Hematopoietic multipotent progenitor cell treated with erythropoietin and hydrocortisone succinate and interleukin-3 and kit ligand, for 6 days (in vitro differentiated cells): ENCODE measurements around the gene WRAP73.

Source experiments
- DNase-seq: peaks from one replicate; pipeline ENCODE4 v3.0.0-alpha.2; 2015

The WRAP73 gene

DNA sequence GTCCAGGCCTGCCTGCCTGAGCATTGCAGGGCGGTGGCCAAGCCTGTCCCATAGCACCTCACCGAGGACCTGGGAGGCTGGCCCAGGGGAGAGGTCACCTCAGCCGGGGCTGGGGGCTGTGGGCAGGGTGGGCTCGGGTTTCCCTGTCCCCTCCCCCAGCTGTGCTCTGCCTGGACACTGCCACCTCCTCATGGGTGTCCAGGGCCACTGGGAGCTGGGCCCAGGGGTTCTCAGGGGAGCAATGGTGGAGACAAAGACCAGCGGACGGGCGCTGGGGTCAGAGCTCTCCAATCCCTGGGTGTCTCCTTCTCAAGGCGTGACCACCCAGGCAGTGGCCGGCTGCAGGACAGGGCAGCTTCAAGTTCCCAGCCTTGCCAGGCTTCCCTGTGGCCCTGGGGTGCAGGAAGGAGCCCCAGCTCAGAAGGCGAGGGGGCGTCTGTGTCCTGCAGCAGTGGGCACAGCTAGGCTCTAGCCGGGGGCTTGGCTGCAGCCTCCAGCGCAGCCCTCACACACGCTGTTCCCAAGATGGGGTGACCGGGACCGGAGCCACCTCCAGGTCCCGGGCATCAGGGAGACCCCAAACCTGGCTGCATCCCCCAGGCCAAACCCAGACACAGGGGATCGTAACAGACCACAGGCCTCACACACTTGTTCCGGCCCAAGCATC lies 31.5 kb upstream of the WRAP73 start:
- DNase-seq = no peak

- DNase-seq = no peak
Measured at GRCh38 chr1:3680488-3681230, 30.8 kb upstream of the WRAP73 start.

- no peak for DNase-seq
Measured at GRCh38 chr1:3679799-3680453, 30.0 kb upstream of the WRAP73 start.

GRCh38 chr1:3679098-3679555 lies 29.2 kb upstream of the WRAP73 start:
- peak; percentile 21 for DNase-seq

- no peak for DNase-seq
Measured at GRCh38 chr1:3678361-3679097, 28.6 kb upstream of the WRAP73 start.

- peak; percentile 46 for DNase-seq
Measured at GRCh38 chr1:3677484-3677883, 27.6 kb upstream of the WRAP73 start.

DNA sequence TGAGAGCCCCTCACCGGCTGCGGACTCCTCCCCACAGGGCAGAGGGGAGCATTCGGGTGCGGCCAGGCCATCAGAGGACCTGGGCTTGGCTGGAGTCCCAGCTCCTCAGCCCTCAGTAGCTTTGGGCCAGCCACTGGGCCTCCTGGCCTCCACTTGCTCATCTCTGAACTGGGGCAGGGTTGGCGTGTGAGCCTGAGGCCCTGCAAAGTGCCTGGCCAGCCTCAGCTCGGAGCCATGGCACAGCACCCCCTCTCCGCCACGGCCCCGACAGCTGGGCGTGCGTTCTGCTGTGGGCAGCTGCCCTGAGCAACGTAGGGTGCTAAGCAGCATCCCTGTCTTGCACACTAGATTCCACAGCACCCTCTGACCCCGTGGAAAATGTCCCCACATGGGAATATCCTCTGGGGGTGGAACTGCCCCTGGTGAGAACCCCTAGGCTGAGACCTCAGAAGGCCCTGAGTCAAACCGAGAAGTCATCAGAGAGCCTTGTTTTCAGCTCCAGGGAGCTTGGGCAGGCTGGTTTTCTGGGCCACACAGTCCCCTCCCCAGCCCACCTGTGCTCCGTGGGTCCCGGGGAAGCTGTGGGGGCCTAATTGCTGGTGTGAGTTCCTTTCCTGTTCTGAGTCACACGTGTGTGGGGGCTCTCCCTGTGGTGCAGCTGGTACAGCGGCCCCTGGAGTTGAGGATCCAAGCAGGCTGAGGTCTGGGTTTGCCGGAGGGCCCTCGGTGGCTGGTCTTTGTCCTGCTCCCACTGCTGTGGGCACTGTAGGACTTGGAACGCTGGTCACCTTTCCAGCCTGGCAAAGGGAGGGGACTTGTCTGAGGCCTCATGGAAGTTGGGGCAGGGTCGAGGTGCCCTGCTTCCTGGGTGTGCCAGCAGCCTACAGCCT lies 26.9 kb upstream of the WRAP73 start:
- peak; percentile 20 for DNase-seq

- no peak for DNase-seq
Measured at GRCh38 chr1:3675436-3675835, 25.5 kb upstream of the WRAP73 start.

DNA sequence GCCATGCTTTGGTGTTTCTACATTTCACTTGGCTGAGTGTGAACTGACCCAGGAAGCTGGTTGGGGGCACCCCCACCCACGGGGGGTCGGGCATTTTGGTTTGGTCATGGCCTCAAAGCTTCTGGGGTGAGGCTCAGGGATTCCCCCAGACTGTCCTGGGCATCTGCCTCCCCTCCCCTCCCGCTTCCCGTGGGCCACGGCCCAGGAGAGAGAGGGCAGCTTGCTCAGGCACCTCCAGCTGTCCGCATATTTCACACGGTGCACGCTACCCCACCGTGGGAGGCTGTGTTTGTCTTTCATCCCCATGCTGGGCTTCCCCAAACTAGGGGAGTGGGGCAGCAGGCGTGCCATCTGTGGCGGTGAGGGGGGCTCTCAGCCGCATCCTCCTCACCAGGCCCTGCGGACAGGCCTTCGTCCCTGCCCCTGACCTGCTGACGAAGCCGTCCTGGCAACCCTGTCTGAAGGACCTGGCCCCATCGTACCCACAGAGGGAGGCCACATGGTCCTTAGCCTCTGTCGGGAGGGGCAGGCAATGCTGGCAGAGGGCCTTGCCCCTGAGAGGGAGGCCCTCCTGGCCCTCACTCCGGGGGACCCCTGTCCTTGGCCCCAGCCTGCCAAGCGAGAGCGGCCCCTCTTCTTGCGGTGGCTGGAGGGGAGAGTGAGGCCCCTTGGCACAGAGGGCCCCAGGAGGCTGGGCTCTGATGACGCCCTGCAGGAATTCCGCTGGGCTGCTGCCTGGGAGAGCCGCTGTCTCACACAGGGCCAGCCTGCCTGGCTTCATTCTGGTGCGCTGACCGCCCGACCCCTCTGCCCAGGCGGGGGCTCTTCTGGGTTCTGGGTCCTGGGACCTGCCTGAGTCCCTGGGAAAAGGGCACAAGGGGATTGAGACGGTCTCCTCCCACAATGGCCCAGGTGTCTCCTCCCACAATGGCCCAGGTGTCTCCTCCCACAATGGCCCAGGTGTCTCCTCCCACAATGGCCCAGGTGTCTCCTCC lies 24.5 kb upstream of the WRAP73 start:
- DNase-seq = no peak

DNA sequence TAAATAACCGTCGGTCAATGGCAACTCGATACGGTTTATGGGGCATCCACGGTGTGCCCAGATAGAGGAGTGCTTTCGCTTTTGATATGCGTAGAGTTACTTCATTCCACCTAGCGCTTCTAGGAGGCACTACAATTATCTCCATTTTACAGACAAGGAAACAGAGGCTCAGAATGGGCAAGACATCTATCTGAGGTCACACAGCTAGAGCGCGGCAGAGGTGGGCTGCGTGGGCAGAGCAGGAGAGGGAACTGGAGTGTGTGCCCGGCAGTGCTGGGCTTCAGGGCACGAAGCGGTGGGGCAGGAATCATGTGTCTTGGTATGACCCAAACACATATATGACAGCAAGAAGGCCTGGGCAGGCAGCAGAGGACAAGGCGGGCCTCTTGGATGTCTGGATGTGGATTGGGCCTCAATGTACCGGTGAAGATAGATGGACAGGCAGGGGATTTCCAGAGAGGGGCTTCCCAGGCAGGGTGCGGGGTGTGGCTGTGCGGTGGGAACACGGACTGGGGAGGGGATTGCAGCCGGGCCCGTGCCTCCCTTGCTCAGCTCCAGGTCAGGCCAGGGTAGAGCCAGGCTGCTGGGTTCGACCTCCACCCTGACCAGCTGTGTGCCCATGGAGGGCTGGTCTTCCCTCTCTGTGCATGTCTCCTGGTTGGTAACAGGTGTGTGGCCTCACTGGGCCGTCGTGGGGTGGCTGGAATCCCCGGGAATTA lies 23.6 kb upstream of the WRAP73 start:
- DNase-seq = no peak

DNA sequence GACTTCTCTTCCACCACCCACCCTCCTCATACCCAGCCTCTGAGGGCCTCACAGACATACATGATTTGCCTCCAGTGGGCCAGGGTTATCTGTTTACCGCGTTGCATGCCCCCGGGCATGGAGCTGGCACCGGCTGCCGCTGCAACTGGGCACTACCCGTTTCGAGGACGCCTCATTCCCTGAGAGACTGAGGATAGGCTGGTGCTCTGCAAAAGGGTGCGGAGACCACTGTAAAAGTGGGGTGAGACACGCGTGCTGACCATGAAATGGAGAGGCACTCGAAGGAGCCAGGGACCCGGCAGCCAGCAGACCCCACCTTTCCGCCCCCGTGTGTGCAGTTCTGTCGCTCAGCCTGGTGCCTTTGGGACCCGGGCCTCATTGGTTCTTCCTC lies 23.1 kb upstream of the WRAP73 start:
- DNase-seq = no peak

GRCh38 chr1:3672231-3672970 lies 22.5 kb upstream of the WRAP73 start:
- no peak for DNase-seq

DNA sequence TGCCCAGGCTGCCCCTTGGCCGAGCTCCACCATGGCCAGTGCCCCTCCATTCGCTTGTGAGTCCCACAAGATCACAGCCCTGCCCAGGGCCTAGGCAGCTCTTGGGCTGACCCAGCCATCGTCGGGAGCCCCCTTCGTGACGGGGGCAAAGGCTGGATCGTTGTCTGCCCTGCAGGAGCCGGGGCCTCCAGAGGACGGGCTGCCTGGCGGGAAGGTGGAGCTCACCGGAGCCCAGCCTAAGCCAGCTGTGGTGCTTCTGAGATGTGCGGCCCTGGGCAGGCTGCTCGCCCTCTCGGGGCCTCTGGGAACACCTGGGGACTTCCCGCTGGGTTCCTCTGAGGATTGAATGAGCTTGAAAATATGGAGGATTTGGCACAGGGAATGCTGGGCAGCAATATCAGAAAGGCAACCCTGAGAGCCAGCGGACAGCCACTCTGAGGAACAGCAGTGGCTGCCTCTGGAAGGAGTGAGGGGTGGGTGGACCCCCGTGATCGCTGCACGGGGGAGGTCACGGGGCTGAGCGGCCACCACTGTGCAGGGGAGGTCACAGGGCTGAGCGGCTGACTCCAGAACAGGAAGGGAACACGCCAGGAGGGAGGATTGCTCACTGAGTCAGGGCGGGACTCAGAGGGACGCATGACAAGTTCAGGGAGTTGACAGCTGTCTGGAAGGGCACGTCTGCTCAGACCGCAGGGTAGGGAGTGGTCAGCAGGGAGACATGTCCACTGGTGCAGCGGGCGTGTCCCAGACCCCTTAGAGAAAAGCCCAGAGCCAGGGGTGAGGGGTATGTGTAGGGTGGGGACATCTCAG lies 21.7 kb upstream of the WRAP73 start:
- DNase-seq = no peak

DNA sequence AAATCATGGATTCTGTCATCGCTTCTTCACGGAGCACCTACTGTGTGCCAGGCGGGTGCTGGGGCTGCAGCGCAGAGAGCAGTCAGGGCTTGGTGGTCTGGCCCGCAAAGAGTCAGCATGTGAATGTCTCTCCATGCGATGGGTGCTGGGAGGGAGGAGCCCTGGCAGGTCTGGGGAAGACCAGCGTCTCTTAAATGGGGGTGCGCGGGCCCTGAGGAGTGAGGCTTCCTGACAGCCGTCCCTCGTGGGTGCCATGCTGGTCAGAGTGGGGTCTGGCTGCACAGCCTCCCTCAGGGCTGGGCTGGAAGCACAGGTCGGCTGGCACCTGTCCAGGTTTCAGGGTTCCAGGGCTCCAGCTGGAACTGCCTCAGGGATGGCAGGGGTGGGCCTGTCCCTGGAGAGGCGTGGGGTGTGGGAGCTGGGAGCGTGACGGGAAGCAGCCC lies 20.9 kb upstream of the WRAP73 start:
- no peak for DNase-seq

GRCh38 chr1:3669971-3670431 lies 20.1 kb upstream of the WRAP73 start:
- DNase-seq = no peak

- DNase-seq = no peak
Measured at GRCh38 chr1:3669421-3669821, 19.5 kb upstream of the WRAP73 start.

DNA sequence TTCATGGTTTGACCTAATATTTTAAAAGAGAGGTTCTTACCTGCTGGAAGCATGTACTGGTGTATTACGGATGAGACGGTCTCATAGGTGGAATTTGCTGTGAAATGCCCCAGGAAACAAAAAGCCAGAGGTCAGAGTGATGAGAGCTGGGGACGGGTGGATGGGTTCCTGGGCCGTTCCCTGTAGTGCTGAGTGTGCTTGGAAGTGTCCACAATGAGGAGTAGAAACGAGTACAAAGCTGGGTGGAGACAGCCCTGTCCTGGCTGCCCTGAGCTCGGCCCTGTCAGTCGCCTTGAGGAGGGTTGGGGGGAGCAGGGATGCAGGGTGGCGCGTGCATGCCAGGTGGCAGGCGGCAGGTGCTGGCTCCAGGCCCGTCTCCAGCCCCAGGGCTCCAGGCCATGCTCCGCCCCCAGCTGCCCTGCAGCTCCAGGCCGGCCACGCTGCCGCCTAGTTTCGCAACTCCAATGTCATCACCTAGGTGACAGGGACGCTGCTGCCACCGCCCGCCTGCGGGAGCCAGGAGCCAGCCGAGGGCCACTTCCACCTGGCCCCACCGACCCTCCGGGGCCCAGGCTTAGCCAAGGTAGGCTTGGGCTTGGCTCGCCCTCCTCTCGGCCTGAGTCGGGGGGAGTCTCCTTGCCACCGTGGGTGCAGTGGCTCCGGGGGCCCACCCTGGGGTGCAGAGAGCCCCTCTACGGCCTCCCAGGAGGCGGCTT lies 18.8 kb upstream of the WRAP73 start:
- DNase-seq = peak; percentile 63

GRCh38 chr1:3668148-3668547 lies 18.2 kb upstream of the WRAP73 start:
- DNase-seq = no peak
